Transverse colon (tissue), 4 donors: ENCODE results near the gene CTNNA1. TPM values are rescaled to one million over a fixed set of nuclear protein-coding genes. Genes with fewer than 3 reads are reported as not detected.
"Not testable (repeated sequence)": the region's sequence is repeated elsewhere in the genome, so short reads cannot be mapped to it uniquely, and the experiment has no call there.

Experiments used
- DNase-seq: peaks from one replicate; pipeline ENCODE4 v3.0.0-alpha.2; 2019
- H3K27ac ChIP-seq, 4 donors: fragments of 200-600 bp; sonication (generic); 2 replicates each; pipeline ENCODE4 v1.5.1; 2016 to 2018; ENCODE audit warnings: inconsistent platforms in 4 of 4
- H3K27me3 ChIP-seq: fragments of 200-600 bp; sonication (generic); 2 replicates; pipeline ENCODE4 v1.5.1; 2017; ENCODE audit warnings: inconsistent platforms
- H3K36me3 ChIP-seq, 4 donors: fragments of 200-600 bp; sonication (generic); 2 replicates each; pipeline ENCODE4 v1.5.1; 2017 to 2019; ENCODE audit warnings: inconsistent platforms in 4 of 4
- H3K4me1 ChIP-seq, 4 donors: fragments of 200-600 bp; sonication (generic); 2 replicates each; pipeline ENCODE4 v1.5.1; 2017 to 2020; ENCODE audit warnings: inconsistent platforms in 4 of 4
- H3K4me3 ChIP-seq, 4 donors: fragments of 200-600 bp; sonication (generic); 1 replicate in 1 of 4; 2 replicates in 3 of 4; pipeline versions ENCODE4 v1.5.1 to v1.6.1; 2017 to 2019; ENCODE audit warnings: inconsistent platforms in 4 of 4
- H3K9me3 ChIP-seq, 2 donors: fragments of 200-600 bp; sonication (generic); 2 replicates each; pipeline ENCODE4 v1.5.1; 2017 to 2019; ENCODE audit warnings: inconsistent platforms in 2 of 2
- EP300 ChIP-seq: sonication (generic); formaldehyde crosslinking; IDR thresholded peaks from one replicate; pipeline ENCODE4 v1.6.1; 2017; ENCODE audit warnings: antibody characterized with exemption, low read depth
- POLR2A ChIP-seq: fragments of 450-650 bp; IDR thresholded peaks from one replicate; pipeline ENCODE4 v1.6.1; 2016; ENCODE audit warnings: antibody characterized with exemption, mild to moderate bottlenecking, moderate library complexity
- POLR2AphosphoS5 ChIP-seq, 3 donors: sonication (generic); formaldehyde crosslinking; IDR thresholded peaks; one replicate each; pipeline ENCODE4 v1.6.1; 2016; ENCODE audit warnings: antibody characterized with exemption in 3 of 3
- WGBS, 2 donors: methylation state at CpG; one replicate each; pipeline ENCODE4 v1.1.5; 2018; ENCODE audit warnings: low coverage in 1 of 2; 5-methylcytosine and 5-hydroxymethylcytosine counted together
- in situ Hi-C, 4 donors: fragments of 200-750 bp; cut with MboI; loops; one replicate each; pipeline versions ENCODE4 v1.15.0 to v1.15.1; 2017; ENCODE audit warnings: low sequenced_read_pairs in 3 of 4, low pct_ligation_motif_present in 1 of 4, low pct_unique_long_range_greater_than_20kb in 1 of 4
- intact Hi-C: fragments of 100-400 bp; cut with DNase I; formaldehyde crosslinking; loops from one replicate; pipeline ENCODE4 v1.15.1; 2023; ENCODE audit warnings: low total_unique reads
- total RNA-seq, 4 donors: library from RNA; depleted of rRNA; stranded (reverse); fragments of >200 nt; gene quantifications; one replicate each; pipeline ENCODE4 v1.1.0, GENCODE V29; 2016
- TF ChIP-seq, protein P1 (sequence below), 5 experiments: fragments of 200-600 bp in 3 of 5; fragments of 450-650 bp in 2 of 5; sonication (generic) in 3 of 5; IDR thresholded peaks; 1 replicate in 2 of 5; 2 replicates in 3 of 5; pipeline ENCODE4 v1.5.1; 2016 to 2017; ENCODE audit warnings: antibody characterized with exemption in 5 of 5, inconsistent platforms in 3 of 5, mild to moderate bottlenecking in 2 of 5, moderate library complexity in 1 of 5

Gene CTNNA1
- total RNA-seq, 4 donors from 2014 or later, result 272 to 381 (median 316) TPM

DNA sequence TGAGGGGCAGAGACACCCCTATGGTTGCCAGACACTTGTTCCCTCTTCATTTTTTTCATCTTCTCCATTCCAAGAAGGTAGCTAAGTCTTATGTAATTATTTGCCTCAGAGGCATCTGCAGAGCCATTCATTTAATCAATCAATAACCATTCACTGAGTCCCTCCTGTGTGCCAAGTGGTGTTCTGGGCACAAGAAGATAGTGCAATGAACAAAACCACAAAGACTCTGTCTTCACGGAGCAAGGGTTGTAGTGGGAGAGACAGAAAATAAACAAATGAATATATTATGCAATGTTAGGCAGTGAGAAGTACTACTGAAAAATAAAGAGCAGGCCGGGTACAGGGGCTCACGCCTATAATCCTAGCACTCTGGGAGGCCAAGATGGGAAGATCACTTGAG lies 41.4 kb upstream of the CTNNA1 start:
- DNase-seq, result no peak
- Histone ChIP-seq H3K9me3 (no peaks in the 10 kb centered on the region), H3K27me3 (no peaks in the 10 kb centered on the region), H3K4me3 (no peak overlapping the region), H3K4me1 (no peaks in the 10 kb centered on the region), H3K27ac (no peak overlapping the region), H3K36me3 (no peaks in the 10 kb centered on the region)
- intact Hi-C loops, result no loop called here
- WGBS, 2 donors, result 76 to 81% methylated on average over 2 to 3 of the region's 3 CpGs
- in situ Hi-C loops, result no loop called here
- TF ChIP-seq EP300 (no peak), POLR2AphosphoS5 (IDR thresholded peaks at IDR 0.05) (no peak), POLR2A (no peak)
- TF ChIP-seq, protein P1, sequence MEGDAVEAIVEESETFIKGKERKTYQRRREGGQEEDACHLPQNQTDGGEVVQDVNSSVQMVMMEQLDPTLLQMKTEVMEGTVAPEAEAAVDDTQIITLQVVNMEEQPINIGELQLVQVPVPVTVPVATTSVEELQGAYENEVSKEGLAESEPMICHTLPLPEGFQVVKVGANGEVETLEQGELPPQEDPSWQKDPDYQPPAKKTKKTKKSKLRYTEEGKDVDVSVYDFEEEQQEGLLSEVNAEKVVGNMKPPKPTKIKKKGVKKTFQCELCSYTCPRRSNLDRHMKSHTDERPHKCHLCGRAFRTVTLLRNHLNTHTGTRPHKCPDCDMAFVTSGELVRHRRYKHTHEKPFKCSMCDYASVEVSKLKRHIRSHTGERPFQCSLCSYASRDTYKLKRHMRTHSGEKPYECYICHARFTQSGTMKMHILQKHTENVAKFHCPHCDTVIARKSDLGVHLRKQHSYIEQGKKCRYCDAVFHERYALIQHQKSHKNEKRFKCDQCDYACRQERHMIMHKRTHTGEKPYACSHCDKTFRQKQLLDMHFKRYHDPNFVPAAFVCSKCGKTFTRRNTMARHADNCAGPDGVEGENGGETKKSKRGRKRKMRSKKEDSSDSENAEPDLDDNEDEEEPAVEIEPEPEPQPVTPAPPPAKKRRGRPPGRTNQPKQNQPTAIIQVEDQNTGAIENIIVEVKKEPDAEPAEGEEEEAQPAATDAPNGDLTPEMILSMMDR (IDR thresholded peaks at IDR 0.05), result no peak

DNA sequence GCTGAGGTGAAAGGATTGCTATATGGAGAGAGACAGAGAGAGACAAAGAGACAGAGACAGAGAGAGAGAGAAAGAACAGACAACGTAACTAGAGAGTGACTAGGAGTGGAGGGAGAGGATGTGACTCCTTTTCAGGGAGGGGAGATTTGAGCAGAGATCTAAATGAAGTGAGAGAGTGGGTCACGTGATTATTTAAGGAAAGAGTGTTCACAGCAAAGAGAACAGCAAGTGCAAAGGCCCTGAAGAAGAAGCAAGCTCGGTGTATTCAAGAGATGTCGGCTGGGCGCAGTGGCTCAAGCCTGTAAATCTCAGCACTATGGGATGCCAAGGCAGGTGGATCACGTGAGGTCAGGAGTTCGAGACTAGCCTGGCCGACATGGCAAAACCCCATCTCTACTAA lies 40.9 kb upstream of the CTNNA1 start:
- Histone ChIP-seq H3K27ac (no peak overlapping the region), H3K27me3 (no peaks in the 10 kb centered on the region), H3K9me3 (no peaks in the 10 kb centered on the region), H3K4me3 (no peak overlapping the region), H3K36me3 (no peaks in the 10 kb centered on the region), H3K4me1 (no peaks in the 10 kb centered on the region)
- intact Hi-C loops, result no loop called here
- WGBS, 2 donors, result 85 to 92% methylated on average over 5 to 8 of the region's 8 CpGs
- in situ Hi-C loops, result no loop called here
- DNase-seq, result no peak
- no peak for TF ChIP-seq POLR2AphosphoS5 (IDR thresholded peaks at IDR 0.05)

DNA sequence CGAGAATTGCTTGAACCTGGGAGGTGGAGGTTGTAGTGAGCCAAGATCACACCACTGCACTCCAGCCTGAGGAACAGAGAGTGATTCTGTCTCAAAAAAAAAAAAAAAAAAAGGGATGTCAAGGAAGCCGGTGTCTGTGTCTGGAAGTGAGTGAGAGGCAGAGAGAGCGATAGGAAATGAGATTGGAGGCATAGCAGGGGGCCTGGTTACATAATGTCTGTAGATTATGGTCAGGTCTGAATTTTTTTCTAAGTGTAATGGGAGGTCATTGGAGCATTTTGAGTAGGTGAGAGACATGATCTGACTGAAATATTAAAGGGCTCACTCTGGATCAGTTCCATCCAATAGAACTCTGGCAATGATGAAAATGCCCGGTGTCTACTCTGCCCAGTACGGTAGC lies 40.4 kb upstream of the CTNNA1 start:
- intact Hi-C loops (no loop called here), in situ Hi-C loops (no loop called here)
- no peak overlapping the region for H3K4me3 ChIP-seq
- H3K9me3 ChIP-seq, result no peaks in the 10 kb centered on the region
- TF ChIP-seq POLR2AphosphoS5 (IDR thresholded peaks at IDR 0.05) (no peak), POLR2A (no peak), EP300 (no peak)
- TF ChIP-seq, protein P1 (IDR thresholded peaks at IDR 0.05), result no peak
- H3K27ac ChIP-seq, result no peak overlapping the region
- DNase-seq, result no peak
- no peaks in the 10 kb centered on the region for H3K27me3 ChIP-seq
- no peaks in the 10 kb centered on the region for H3K4me1 ChIP-seq
- WGBS, 2 donors, result 91 to 100% methylated on average over 3 to 5 of the region's 5 CpGs
- H3K36me3 ChIP-seq, result no peaks in the 10 kb centered on the region

DNA sequence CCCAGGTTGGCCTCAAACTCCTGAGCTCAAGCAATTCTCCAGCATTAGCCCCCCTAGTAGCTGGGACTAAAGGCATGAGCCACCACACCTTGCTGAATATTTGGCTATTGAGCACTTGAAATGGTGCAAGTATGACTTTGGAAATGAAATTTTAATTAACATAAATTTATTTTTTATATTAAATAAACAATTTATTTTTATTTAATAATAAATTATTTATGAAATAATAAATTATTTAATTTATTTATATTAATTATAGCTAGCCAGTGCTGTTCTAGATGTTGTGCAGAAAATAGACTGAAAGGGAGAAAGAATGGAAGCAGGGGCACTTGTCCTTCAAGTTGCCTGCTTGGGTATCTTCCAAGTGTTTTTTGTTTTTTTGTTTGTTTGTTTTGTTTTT lies 40.0 kb upstream of the CTNNA1 start:
- DNase-seq, result no peak
- Histone ChIP-seq H3K27me3 (no peaks in the 10 kb centered on the region), H3K4me3 (no peak overlapping the region), H3K36me3 (no peaks in the 10 kb centered on the region), H3K4me1 (no peaks in the 10 kb centered on the region), H3K27ac (no peak overlapping the region), H3K9me3 (no peaks in the 10 kb centered on the region)
- TF ChIP-seq, protein P1 (IDR thresholded peaks at IDR 0.05), result no peak
- TF ChIP-seq EP300, result no peak
- TF ChIP-seq POLR2AphosphoS5 (IDR thresholded peaks at IDR 0.05), result no peak
- no peak for TF ChIP-seq POLR2A
- in situ Hi-C loops (no loop called here), intact Hi-C loops (no loop called here)

DNA sequence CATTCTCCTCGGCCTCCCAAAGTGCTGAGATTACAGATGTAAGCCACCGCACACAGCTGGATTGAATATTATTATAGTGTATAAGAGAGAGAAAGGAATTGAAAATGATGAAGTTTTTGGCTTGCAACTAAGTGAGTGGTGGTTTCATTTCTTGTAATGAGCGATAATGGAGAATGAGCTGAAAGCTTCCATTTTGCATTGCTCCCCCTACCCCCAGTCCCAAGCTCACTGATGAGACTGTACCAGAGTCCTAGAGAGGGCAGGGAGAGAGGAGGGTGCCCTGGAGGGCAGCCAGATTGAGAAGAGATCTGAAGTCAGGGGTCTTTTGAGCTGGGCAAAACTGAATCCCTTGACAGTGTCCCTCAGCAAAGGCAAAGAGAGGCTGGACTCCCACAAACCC lies 38.5 kb upstream of the CTNNA1 start:
- WGBS, 2 donors, result 77 to 85% methylated on average over 3 of the region's 3 CpGs
- Histone ChIP-seq H3K9me3 (no peaks in the 10 kb centered on the region), H3K4me3 (no peak overlapping the region), H3K36me3 (no peaks in the 10 kb centered on the region), H3K4me1 (no peaks in the 10 kb centered on the region), H3K27me3 (no peaks in the 10 kb centered on the region), H3K27ac (no peak overlapping the region)
- in situ Hi-C loops, result no loop called here
- TF ChIP-seq, protein P1 (IDR thresholded peaks at IDR 0.05), result no peak
- TF ChIP-seq POLR2A, result no peak
- TF ChIP-seq POLR2AphosphoS5 (IDR thresholded peaks at IDR 0.05), result no peak
- no peak for TF ChIP-seq EP300
- intact Hi-C loops, result no loop called here
- no peak for DNase-seq

DNA sequence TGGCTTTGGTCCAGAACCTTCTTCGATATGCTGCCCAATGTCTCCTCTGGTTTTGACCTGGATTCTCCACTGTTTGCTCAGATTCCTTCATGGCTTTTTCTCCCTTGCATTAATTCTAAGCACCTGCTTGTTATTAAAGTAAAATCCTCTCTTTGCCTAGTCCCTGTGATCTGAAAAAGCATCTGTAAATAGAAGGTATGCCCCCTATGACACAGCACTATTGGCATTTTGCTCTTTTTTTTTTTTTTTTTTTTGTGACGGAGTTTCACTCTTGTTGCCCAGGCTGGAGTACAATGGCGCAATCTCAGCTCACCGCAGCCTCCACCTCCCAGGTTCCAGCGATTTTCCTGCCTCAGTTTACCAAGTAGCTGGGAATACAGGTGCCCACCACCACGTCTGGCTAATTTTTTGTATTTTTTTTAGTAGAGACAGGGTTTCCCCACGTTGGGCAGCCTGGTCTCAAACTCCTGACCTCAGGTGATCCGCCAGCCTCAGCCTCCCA lies 37.2 kb upstream of the CTNNA1 start:
- H3K27me3 ChIP-seq, H3K27ac ChIP-seq, DNase-seq, H3K4me1 ChIP-seq, H3K4me3 ChIP-seq, H3K9me3 ChIP-seq, intact Hi-C loops, H3K36me3 ChIP-seq, in situ Hi-C loops: not testable (repeated sequence)
- 78% methylated on average over 8 of the region's 8 CpGs; no CpG with 5 or more reads in 1 of the 2 donors for WGBS, 2 donors
